Myocyte (in vitro differentiated cells): ENCODE data around the gene PCDHB8. TPM values are rescaled to one million over a fixed set of nuclear protein-coding genes. Genes with fewer than 3 reads are reported as not detected.
"Not testable (repeated sequence)": the region's sequence is repeated elsewhere in the genome, so short reads cannot be mapped to it uniquely, and the experiment has no call there.

ENCODE experiments used
- DNase-seq: peaks from one replicate; pipeline ENCODE4 v3.0.0-alpha.2; 2012; ENCODE audit warnings: low read depth
- polyA plus RNA-seq: library from polyadenylated mRNA; unstranded; fragments of >200 nt; gene quantifications from one replicate; pipeline ENCODE4 v1.2.1, GENCODE V29; 2012; ENCODE audit warnings: missing spikeins
- total RNA-seq: library from RNA; depleted of rRNA; stranded (reverse); fragments of >200 nt; gene quantifications from 2 replicates; pipeline ENCODE4 v1.2.3, GENCODE V29; 2014

Gene PCDHB8
- 9.5 and 10.4 TPM in 2 replicates for total RNA-seq
- 6.4 TPM for polyA plus RNA-seq

GRCh38 chr5:141177577-141178191 lies at the start of gene PCDHB8:
PCDHB8 (plus strand) TSS chr5:141177790; CDS start chr5:141178035, 245 bp downstream.
- peak; percentile 27 for DNase-seq

GRCh38 chr5:141135030-141135717 lies 42.4 kb upstream of the PCDHB8 start, which contains the start of gene PCDHB5:
PCDHB5 (plus strand) TSS chr5:141135206; CDS start chr5:141135435, 229 bp downstream.
- no peak for DNase-seq

- no peak for DNase-seq
Measured at GRCh38 chr5:141135718-141136266, 41.8 kb upstream of the PCDHB8 start.

- not testable (repeated sequence) for DNase-seq
Measured at GRCh38 chr5:141137346-141137745, 40.2 kb upstream of the PCDHB8 start.

- peak; percentile 44 for DNase-seq
Measured at GRCh38 chr5:141149812-141150211, 27.8 kb upstream of the PCDHB8 start, which contains the start of gene PCDHB6. PCDHB6 (plus strand) TSS chr5:141150057; CDS start chr5:141150258, 201 bp downstream.

- no peak for DNase-seq
Measured at GRCh38 chr5:141150224-141150992, 27.2 kb upstream of the PCDHB8 start.

- no peak for DNase-seq
Measured at GRCh38 chr5:141150993-141151325, 26.6 kb upstream of the PCDHB8 start.

- DNase-seq, result not testable (repeated sequence)
Measured at GRCh38 chr5:141151632-141152031, 26.0 kb upstream of the PCDHB8 start.

GRCh38 chr5:141152096-141152495 lies 25.5 kb upstream of the PCDHB8 start:
- not testable (repeated sequence) for DNase-seq

- no peak for DNase-seq
Measured at GRCh38 chr5:141155540-141156374, 21.8 kb upstream of the PCDHB8 start.

- DNase-seq, result not testable (repeated sequence)
Measured at GRCh38 chr5:141157356-141157755, 20.2 kb upstream of the PCDHB8 start.

- not testable (repeated sequence) for DNase-seq
Measured at GRCh38 chr5:141157901-141158300, 19.7 kb upstream of the PCDHB8 start.

GRCh38 chr5:141172381-141173204 lies 5.0 kb upstream of the PCDHB8 start, which contains the start of gene PCDHB7:
PCDHB7 (plus strand) TSS chr5:141172644; CDS start chr5:141172836, 192 bp downstream.
- DNase-seq, result peak; percentile 82

GRCh38 chr5:141174291-141175104 lies 3.1 kb upstream of the PCDHB8 start:
- DNase-seq, result not testable (repeated sequence)

- DNase-seq, result no peak
Measured at GRCh38 chr5:141175933-141176332, 1.7 kb upstream of the PCDHB8 start.

GRCh38 chr5:141179371-141179770 lies 1.8 kb downstream of the PCDHB8 start:
- DNase-seq, result not testable (repeated sequence)

GRCh38 chr5:141179876-141180275 lies 2.3 kb downstream of the PCDHB8 start:
- DNase-seq, result not testable (repeated sequence)

- no peak for DNase-seq
Measured at GRCh38 chr5:141180313-141180712, 2.7 kb downstream of the PCDHB8 start.

- DNase-seq, result peak; percentile 78
Measured at GRCh38 chr5:141182248-141182647, 4.7 kb downstream of the PCDHB8 start, which contains the start of gene PCDHB16. PCDHB16 (plus strand) TSS chr5:141182387; CDS start chr5:141182560, 173 bp downstream.
